Uterus (tissue), 2 donors: ENCODE data around the gene CHMP4B.

ENCODE experiments used
- POLR2A ChIP-seq, 2 donors: fragments of 450-650 bp; IDR thresholded peaks; one replicate each; pipeline ENCODE4 v1.6.1; 2016; ENCODE audit warnings: antibody characterized with exemption in 2 of 2, mild to moderate bottlenecking in 1 of 2, moderate library complexity in 1 of 2
- TF ChIP-seq, protein P1 (sequence below), 4 experiments: fragments of 200-600 bp in 2 of 4; fragments of 450-650 bp in 2 of 4; sonication (generic) in 2 of 4; IDR thresholded peaks; one replicate each; pipeline ENCODE4 v1.5.1; 2016 to 2019; ENCODE audit warnings: antibody characterized with exemption in 4 of 4, mild to moderate bottlenecking in 2 of 4, moderate library complexity in 1 of 4

GRCh38 chr20:33839591-33839990 lies 28.4 kb downstream of the CHMP4B start:
- no peak for TF ChIP-seq POLR2A (IDR thresholded peaks at IDR 0.05)
- TF ChIP-seq, protein P1, sequence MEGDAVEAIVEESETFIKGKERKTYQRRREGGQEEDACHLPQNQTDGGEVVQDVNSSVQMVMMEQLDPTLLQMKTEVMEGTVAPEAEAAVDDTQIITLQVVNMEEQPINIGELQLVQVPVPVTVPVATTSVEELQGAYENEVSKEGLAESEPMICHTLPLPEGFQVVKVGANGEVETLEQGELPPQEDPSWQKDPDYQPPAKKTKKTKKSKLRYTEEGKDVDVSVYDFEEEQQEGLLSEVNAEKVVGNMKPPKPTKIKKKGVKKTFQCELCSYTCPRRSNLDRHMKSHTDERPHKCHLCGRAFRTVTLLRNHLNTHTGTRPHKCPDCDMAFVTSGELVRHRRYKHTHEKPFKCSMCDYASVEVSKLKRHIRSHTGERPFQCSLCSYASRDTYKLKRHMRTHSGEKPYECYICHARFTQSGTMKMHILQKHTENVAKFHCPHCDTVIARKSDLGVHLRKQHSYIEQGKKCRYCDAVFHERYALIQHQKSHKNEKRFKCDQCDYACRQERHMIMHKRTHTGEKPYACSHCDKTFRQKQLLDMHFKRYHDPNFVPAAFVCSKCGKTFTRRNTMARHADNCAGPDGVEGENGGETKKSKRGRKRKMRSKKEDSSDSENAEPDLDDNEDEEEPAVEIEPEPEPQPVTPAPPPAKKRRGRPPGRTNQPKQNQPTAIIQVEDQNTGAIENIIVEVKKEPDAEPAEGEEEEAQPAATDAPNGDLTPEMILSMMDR (IDR thresholded peaks at IDR 0.05), result no peak
